WTC11 (cell line): ENCODE measurements around the gene AMPD3. TPM values are rescaled to one million over a fixed set of nuclear protein-coding genes. Genes with fewer than 3 reads are reported as not detected.

Experiments
- ATAC-seq: fragments of 200-7000 bp; cut with Tn5 transposase; 2 replicates; pipeline ENCODE4 v1.10.0; 2021; ENCODE audit warnings: mild to moderate bottlenecking, moderate library complexity
- CTCF ChIA-PET: fragments of 300-600 bp; sonication (Branson Sonifier 250); formaldehyde crosslinking; loops from one replicate; lab custom pipeline; 2021; ENCODE audit warnings: antibody characterized with exemption; lab: Charles Lee
- POLR2A ChIA-PET: fragments of 350-600 bp; sonication (Branson Sonifier 250); formaldehyde crosslinking; loops from one replicate; lab custom pipeline; 2021; ENCODE audit warnings: antibody characterized with exemption; lab: Charles Lee
- DNase-seq: peaks from one replicate; pipeline ENCODE4 v3.0.0; 2021; ENCODE audit warnings: low spot score
- H3K27ac Mint-ChIP-seq: 2 replicates; pipeline ENCODE4 v1.8.0; 2021; ENCODE audit warnings: mixed read lengths
- H3K27me3 Mint-ChIP-seq: 2 replicates; pipeline ENCODE4 v1.8.0; 2021; ENCODE audit warnings: low read depth, mild to moderate bottlenecking, moderate library complexity, mixed read lengths
- H3K36me3 Mint-ChIP-seq: 2 replicates; pipeline ENCODE4 v1.8.0; 2021; ENCODE audit warnings: mixed read lengths
- H3K4me1 Mint-ChIP-seq: 2 replicates; pipeline ENCODE4 v1.8.0; 2022; ENCODE audit warnings: mixed read lengths
- H3K4me3 Mint-ChIP-seq: 2 replicates; pipeline ENCODE4 v1.8.0; 2021; ENCODE audit warnings: mild to moderate bottlenecking, moderate library complexity, mixed read lengths
- H3K9me3 Mint-ChIP-seq: 2 replicates; pipeline ENCODE4 v1.8.0; 2021; ENCODE audit warnings: mixed read lengths
- CBFB ChIP-seq: sonication (generic); formaldehyde crosslinking; IDR thresholded peaks from 2 replicates; pipeline ENCODE4 v1.8.1; 2022; ENCODE audit warnings: mild to moderate bottlenecking, low read depth, missing genetic modification reagents
- FOXJ3 ChIP-seq: sonication (generic); formaldehyde crosslinking; IDR thresholded peaks from 2 replicates; pipeline ENCODE4 v1.9.0; 2021; ENCODE audit warnings: missing genetic modification reagents, mild to moderate bottlenecking, borderline replicate concordance
- GABPB1 ChIP-seq: sonication (generic); formaldehyde crosslinking; IDR thresholded peaks from 2 replicates; pipeline ENCODE4 v1.8.1; 2023; ENCODE audit warnings: mild to moderate bottlenecking, missing genetic modification reagents
- GTF2I ChIP-seq: fragments of 250-450 bp; sonication (Bioruptor Pico); conservative IDR thresholded peaks from 2 replicates; pipeline ENCODE4 v1.4.0; 2021; ENCODE audit warnings: mild to moderate bottlenecking
- HMGA2 ChIP-seq: fragments of 250-450 bp; sonication (Bioruptor Pico); IDR thresholded peaks from 2 replicates; pipeline ENCODE4 v1.4.0; 2021; ENCODE audit warnings: mild to moderate bottlenecking, moderate library complexity
- JUN ChIP-seq: sonication (generic); formaldehyde crosslinking; IDR thresholded peaks from 2 replicates; pipeline ENCODE4 v1.8.0; 2023; ENCODE audit warnings: mild to moderate bottlenecking, missing genetic modification reagents
- MXD4 ChIP-seq: fragments of 250-450 bp; sonication (Bioruptor Pico); IDR thresholded peaks from 2 replicates; pipeline ENCODE4 v1.8.0; 2021; ENCODE audit warnings: mild to moderate bottlenecking, moderate library complexity, borderline replicate concordance
- OVOL2 ChIP-seq: fragments of 250-450 bp; sonication (Bioruptor Pico); IDR thresholded peaks from 2 replicates; pipeline ENCODE4 v1.9.0; 2021; ENCODE audit warnings: mild to moderate bottlenecking, borderline replicate concordance
- PRRX2 ChIP-seq: fragments of 250-450 bp; sonication (Bioruptor Pico); IDR thresholded peaks from 2 replicates; pipeline ENCODE4 v1.8.0; 2021; ENCODE audit warnings: mild to moderate bottlenecking
- SMAD3 ChIP-seq: sonication (generic); formaldehyde crosslinking; IDR thresholded peaks from 2 replicates; pipeline ENCODE4 v1.8.0; 2022; ENCODE audit warnings: missing genetic modification reagents, mild to moderate bottlenecking, borderline replicate concordance
- SMAD4 ChIP-seq: sonication (generic); formaldehyde crosslinking; IDR thresholded peaks from 2 replicates; pipeline ENCODE4 v1.8.0; 2022; ENCODE audit warnings: mild to moderate bottlenecking, missing genetic modification reagents
- SOX15 ChIP-seq: fragments of 250-450 bp; sonication (Bioruptor Pico); IDR thresholded peaks from 2 replicates; pipeline ENCODE4 v1.9.0; 2021; ENCODE audit warnings: mild to moderate bottlenecking
- TCF7 ChIP-seq: sonication (generic); formaldehyde crosslinking; IDR thresholded peaks from 2 replicates; pipeline ENCODE4 v1.8.0; 2022; ENCODE audit warnings: mild to moderate bottlenecking, low read depth, missing genetic modification reagents, moderate library complexity
- ZBTB21 ChIP-seq: sonication (generic); formaldehyde crosslinking; IDR thresholded peaks from 2 replicates; pipeline ENCODE4 v1.8.1; 2023; ENCODE audit warnings: mild to moderate bottlenecking, missing genetic modification reagents, borderline replicate concordance
- total RNA-seq: library from RNA; stranded (reverse); gene quantifications from 3 replicates; pipeline ENCODE4 v1.2.3, GENCODE V29; 2021
- TF ChIP-seq, protein P1 (sequence below): sonication (generic); formaldehyde crosslinking; IDR thresholded peaks from 2 replicates; pipeline ENCODE4 v1.8.1; 2022; ENCODE audit warnings: low read depth, missing genetic modification reagents, borderline replicate concordance
- TF ChIP-seq, protein P2 (sequence below): sonication (generic); formaldehyde crosslinking; IDR thresholded peaks from 2 replicates; pipeline ENCODE4 v1.8.0; 2022; ENCODE audit warnings: mild to moderate bottlenecking, missing genetic modification reagents
- TF ChIP-seq, protein P3 (sequence below): sonication (generic); formaldehyde crosslinking; IDR thresholded peaks from 2 replicates; pipeline ENCODE4 v1.8.0; 2023; ENCODE audit warnings: mild to moderate bottlenecking, missing genetic modification reagents
- TF ChIP-seq, protein P4 (sequence below): fragments of 250-450 bp; sonication (Bioruptor Pico); IDR thresholded peaks from 2 replicates; pipeline ENCODE4 v1.9.0; 2021; ENCODE audit warnings: moderate library complexity, mild to moderate bottlenecking, inconsistent platforms, borderline replicate concordance
- TF ChIP-seq, protein P5 (sequence below): sonication (generic); formaldehyde crosslinking; IDR thresholded peaks from 2 replicates; pipeline ENCODE4 v1.8.1; 2022; ENCODE audit warnings: mild to moderate bottlenecking, missing genetic modification reagents, moderate library complexity, borderline replicate concordance
- TF ChIP-seq, protein P6 (sequence below): sonication (generic); formaldehyde crosslinking; IDR thresholded peaks from 2 replicates; pipeline ENCODE4 v1.8.0; 2022; ENCODE audit warnings: missing genetic modification reagents
- TF ChIP-seq, protein P7 (sequence below): sonication (generic); formaldehyde crosslinking; IDR thresholded peaks from 2 replicates; pipeline ENCODE4 v1.8.1; 2022; ENCODE audit warnings: mild to moderate bottlenecking, moderate library complexity, missing genetic modification reagents

AMPD3 gene
- total RNA-seq, 1 experiment from 2014 or later = 6.4 TPM

DNA sequence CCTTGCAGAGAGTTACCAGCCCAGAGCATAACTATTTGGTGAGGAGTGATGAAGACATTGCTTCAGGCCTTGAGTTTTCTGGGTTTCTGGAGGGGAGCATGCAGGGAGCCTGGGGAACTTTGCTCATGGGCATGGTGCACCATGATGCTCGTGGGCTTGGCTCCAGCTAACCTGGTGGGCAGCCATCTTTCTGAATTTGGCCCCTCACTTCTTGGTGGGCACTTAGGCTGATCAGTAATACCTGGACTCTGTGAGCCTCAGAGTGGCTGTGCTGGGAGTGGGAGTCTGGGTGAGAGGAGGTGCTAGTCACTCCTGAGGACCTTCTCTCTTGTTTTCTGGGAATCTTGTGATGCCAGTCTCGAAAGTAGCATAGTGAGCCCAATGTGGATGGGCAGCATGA lies 30.6 kb downstream of the AMPD3 start:
- H3K36me3 Mint-ChIP-seq = no peaks in the 10 kb centered on the region
- peaks cover 6% of the 10 kb centered on the region for H3K4me1 Mint-ChIP-seq
- ChIA-PET CTCF (no interaction called here), POLR2A (no interaction called here)
- TF ChIP-seq, protein P1, sequence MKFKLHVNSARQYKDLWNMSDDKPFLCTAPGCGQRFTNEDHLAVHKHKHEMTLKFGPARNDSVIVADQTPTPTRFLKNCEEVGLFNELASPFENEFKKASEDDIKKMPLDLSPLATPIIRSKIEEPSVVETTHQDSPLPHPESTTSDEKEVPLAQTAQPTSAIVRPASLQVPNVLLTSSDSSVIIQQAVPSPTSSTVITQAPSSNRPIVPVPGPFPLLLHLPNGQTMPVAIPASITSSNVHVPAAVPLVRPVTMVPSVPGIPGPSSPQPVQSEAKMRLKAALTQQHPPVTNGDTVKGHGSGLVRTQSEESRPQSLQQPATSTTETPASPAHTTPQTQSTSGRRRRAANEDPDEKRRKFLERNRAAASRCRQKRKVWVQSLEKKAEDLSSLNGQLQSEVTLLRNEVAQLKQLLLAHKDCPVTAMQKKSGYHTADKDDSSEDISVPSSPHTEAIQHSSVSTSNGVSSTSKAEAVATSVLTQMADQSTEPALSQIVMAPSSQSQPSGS = no peak
- TF ChIP-seq JUN (CRISPR knock-in tag) (no peak), MXD4 (CRISPR knock-in tag) (no peak), SOX15 (CRISPR knock-in tag) (no peak), SMAD3 (CRISPR knock-in tag) (no peak), SMAD4 (CRISPR knock-in tag) (no peak), CBFB (CRISPR knock-in tag) (no peak), OVOL2 (CRISPR knock-in tag) (no peak), PRRX2 (no peak), HMGA2 (CRISPR knock-in tag) (no peak)
- TF ChIP-seq, protein P2, sequence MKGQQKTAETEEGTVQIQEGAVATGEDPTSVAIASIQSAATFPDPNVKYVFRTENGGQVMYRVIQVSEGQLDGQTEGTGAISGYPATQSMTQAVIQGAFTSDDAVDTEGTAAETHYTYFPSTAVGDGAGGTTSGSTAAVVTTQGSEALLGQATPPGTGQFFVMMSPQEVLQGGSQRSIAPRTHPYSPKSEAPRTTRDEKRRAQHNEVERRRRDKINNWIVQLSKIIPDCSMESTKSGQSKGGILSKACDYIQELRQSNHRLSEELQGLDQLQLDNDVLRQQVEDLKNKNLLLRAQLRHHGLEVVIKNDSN (CRISPR knock-in tag) = no peak
- TF ChIP-seq, protein P3, sequence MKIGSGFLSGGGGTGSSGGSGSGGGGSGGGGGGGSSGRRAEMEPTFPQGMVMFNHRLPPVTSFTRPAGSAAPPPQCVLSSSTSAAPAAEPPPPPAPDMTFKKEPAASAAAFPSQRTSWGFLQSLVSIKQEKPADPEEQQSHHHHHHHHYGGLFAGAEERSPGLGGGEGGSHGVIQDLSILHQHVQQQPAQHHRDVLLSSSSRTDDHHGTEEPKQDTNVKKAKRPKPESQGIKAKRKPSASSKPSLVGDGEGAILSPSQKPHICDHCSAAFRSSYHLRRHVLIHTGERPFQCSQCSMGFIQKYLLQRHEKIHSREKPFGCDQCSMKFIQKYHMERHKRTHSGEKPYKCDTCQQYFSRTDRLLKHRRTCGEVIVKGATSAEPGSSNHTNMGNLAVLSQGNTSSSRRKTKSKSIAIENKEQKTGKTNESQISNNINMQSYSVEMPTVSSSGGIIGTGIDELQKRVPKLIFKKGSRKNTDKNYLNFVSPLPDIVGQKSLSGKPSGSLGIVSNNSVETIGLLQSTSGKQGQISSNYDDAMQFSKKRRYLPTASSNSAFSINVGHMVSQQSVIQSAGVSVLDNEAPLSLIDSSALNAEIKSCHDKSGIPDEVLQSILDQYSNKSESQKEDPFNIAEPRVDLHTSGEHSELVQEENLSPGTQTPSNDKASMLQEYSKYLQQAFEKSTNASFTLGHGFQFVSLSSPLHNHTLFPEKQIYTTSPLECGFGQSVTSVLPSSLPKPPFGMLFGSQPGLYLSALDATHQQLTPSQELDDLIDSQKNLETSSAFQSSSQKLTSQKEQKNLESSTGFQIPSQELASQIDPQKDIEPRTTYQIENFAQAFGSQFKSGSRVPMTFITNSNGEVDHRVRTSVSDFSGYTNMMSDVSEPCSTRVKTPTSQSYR (CRISPR knock-in tag) = no peak
- H3K9me3 Mint-ChIP-seq = no peaks in the 10 kb centered on the region
- H3K4me3 Mint-ChIP-seq = no peak overlapping the region
- ATAC-seq = no peak
- peaks cover 3% of the 10 kb centered on the region for H3K27me3 Mint-ChIP-seq
- H3K27ac Mint-ChIP-seq = no peak overlapping the region
- no peak for DNase-seq

DNA sequence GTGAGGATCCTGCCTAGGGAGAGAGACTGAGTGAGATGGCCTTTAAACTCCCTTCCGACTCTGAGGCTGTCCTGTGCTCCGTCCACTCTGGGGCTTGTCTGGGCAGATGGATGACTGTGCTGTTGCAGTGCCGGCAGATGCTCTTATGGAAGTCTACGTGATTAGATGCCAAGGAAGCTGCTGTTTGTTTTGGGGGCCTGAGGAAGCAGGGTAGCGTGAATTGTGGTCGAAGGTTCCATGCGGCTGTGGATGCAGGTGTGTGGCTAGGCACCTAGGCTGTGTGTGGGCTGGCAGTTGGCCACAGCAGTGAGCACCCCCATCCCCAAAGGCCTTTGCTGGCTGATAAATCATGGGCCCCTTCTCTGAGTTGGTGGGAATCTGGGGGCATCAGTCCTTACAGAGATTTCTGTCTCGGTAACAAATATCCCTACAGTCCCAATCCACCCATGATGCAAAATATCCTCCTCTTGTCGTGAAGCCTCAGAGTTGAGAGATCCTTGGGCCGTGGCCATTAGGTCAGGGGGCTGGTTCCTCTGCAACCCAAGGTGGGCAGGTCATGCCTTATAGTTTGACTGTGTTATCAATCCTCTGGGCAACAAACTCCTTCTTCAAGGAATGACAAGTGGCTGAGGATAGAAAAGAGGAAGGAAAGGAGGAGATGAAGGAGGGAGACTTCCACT lies 31.2 kb downstream of the AMPD3 start:
- H3K4me3 Mint-ChIP-seq = no peak overlapping the region
- H3K36me3 Mint-ChIP-seq = no peaks in the 10 kb centered on the region
- peaks cover 3% of the 10 kb centered on the region for H3K27me3 Mint-ChIP-seq
- TF ChIP-seq ZBTB21 (CRISPR knock-in tag) (no peak), FOXJ3 (no peak), TCF7 (CRISPR knock-in tag) (no peak), SOX15 (CRISPR knock-in tag) (no peak), SMAD4 (CRISPR knock-in tag) (no peak), GABPB1 (no peak), GTF2I (CRISPR knock-in tag) (no peak)
- TF ChIP-seq, protein P4, sequence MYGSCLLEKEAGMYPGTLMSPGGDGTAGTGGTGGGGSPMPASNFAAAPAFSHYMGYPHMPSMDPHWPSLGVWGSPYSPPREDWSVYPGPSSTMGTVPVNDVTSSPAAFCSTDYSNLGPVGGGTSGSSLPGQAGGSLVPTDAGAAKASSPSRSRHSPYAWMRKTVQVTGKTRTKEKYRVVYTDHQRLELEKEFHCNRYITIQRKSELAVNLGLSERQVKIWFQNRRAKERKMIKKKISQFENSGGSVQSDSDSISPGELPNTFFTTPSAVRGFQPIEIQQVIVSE (CRISPR knock-in tag) = no peak
- TF ChIP-seq, protein P5, sequence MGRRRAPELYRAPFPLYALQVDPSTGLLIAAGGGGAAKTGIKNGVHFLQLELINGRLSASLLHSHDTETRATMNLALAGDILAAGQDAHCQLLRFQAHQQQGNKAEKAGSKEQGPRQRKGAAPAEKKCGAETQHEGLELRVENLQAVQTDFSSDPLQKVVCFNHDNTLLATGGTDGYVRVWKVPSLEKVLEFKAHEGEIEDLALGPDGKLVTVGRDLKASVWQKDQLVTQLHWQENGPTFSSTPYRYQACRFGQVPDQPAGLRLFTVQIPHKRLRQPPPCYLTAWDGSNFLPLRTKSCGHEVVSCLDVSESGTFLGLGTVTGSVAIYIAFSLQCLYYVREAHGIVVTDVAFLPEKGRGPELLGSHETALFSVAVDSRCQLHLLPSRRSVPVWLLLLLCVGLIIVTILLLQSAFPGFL (CRISPR knock-in tag) = no peak
- TF ChIP-seq, protein P1 = no peak
- TF ChIP-seq, protein P6, sequence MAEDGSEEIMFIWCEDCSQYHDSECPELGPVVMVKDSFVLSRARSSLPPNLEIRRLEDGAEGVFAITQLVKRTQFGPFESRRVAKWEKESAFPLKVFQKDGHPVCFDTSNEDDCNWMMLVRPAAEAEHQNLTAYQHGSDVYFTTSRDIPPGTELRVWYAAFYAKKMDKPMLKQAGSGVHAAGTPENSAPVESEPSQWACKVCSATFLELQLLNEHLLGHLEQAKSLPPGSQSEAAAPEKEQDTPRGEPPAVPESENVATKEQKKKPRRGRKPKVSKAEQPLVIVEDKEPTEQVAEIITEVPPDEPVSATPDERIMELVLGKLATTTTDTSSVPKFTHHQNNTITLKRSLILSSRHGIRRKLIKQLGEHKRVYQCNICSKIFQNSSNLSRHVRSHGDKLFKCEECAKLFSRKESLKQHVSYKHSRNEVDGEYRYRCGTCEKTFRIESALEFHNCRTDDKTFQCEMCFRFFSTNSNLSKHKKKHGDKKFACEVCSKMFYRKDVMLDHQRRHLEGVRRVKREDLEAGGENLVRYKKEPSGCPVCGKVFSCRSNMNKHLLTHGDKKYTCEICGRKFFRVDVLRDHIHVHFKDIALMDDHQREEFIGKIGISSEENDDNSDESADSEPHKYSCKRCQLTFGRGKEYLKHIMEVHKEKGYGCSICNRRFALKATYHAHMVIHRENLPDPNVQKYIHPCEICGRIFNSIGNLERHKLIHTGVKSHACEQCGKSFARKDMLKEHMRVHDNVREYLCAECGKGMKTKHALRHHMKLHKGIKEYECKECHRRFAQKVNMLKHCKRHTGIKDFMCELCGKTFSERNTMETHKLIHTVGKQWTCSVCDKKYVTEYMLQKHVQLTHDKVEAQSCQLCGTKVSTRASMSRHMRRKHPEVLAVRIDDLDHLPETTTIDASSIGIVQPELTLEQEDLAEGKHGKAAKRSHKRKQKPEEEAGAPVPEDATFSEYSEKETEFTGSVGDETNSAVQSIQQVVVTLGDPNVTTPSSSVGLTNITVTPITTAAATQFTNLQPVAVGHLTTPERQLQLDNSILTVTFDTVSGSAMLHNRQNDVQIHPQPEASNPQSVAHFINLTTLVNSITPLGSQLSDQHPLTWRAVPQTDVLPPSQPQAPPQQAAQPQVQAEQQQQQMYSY (CRISPR knock-in tag) = no peak
- TF ChIP-seq, protein P7, sequence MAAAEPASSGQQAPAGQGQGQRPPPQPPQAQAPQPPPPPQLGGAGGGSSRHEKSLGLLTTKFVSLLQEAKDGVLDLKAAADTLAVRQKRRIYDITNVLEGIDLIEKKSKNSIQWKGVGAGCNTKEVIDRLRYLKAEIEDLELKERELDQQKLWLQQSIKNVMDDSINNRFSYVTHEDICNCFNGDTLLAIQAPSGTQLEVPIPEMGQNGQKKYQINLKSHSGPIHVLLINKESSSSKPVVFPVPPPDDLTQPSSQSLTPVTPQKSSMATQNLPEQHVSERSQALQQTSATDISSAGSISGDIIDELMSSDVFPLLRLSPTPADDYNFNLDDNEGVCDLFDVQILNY (CRISPR knock-in tag) = no peak
- no peaks in the 10 kb centered on the region for H3K9me3 Mint-ChIP-seq
- ChIA-PET CTCF (no interaction called here), POLR2A (no interaction called here)
- peaks cover 6% of the 10 kb centered on the region for H3K4me1 Mint-ChIP-seq
- DNase-seq = no peak
- no peak overlapping the region for H3K27ac Mint-ChIP-seq
- ATAC-seq = no peak
